ENCODE measurements around the gene JRKL.

DNA sequence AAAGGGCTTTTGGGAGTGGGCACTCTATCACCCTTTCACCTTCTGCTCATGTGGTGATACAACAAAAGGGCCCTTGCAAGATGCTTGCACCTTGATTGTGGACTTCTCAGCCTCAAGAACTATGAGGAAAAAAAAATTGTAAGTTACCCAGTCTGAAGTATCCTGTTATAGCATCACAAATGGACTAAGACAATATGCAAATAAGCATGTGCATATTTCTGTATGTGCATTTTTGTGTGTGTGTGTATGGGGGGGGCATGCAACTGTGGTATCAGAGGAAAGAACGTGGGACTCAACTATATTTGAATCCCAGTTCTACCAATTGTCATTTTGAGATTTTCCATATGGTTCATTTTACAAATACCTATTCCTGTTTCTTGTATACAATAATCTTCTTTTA lies 10.9 kb downstream of the JRKL start:
- TF ChIP-seq, protein P1, sequence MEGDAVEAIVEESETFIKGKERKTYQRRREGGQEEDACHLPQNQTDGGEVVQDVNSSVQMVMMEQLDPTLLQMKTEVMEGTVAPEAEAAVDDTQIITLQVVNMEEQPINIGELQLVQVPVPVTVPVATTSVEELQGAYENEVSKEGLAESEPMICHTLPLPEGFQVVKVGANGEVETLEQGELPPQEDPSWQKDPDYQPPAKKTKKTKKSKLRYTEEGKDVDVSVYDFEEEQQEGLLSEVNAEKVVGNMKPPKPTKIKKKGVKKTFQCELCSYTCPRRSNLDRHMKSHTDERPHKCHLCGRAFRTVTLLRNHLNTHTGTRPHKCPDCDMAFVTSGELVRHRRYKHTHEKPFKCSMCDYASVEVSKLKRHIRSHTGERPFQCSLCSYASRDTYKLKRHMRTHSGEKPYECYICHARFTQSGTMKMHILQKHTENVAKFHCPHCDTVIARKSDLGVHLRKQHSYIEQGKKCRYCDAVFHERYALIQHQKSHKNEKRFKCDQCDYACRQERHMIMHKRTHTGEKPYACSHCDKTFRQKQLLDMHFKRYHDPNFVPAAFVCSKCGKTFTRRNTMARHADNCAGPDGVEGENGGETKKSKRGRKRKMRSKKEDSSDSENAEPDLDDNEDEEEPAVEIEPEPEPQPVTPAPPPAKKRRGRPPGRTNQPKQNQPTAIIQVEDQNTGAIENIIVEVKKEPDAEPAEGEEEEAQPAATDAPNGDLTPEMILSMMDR (IDR thresholded peaks at IDR 0.05 in 2 of 3, conservative IDR thresholded peaks at IDR 0.05 in 1 of 3; ENCODE audit: borderline replicate concordance in 1 of 3, insufficient read depth in 1 of 3, low read depth in 2 of 3, low read length in 2 of 3): no peak
- no peak for TF ChIP-seq EZH2phosphoT487 (IDR thresholded peaks at IDR 0.05; ENCODE audit: borderline replicate concordance)
- no peak for TF ChIP-seq YY1 (IDR thresholded peaks at IDR 0.05; ENCODE audit: extremely low read depth, insufficient replicate concordance, low read depth, low read length)
- TF ChIP-seq POLR2A (IDR thresholded peaks at IDR 0.05; ENCODE audit: borderline replicate concordance, extremely low read depth, insufficient read depth, insufficient read length): no peak
- TF ChIP-seq TCF7L2 (IDR thresholded peaks at IDR 0.05; ENCODE audit: borderline replicate concordance, extremely low read depth, insufficient read depth, insufficient read length): no peak
- TF ChIP-seq CEBPB (IDR thresholded peaks at IDR 0.05; ENCODE audit: low read depth): no peak
- no peak for TF ChIP-seq ZBTB33 (IDR thresholded peaks at IDR 0.05; ENCODE audit: extremely low read depth, insufficient replicate concordance, low read length)
- TF ChIP-seq EZH2 (IDR thresholded peaks at IDR 0.05): no peak
- TF ChIP-seq CBX3 (IDR thresholded peaks at IDR 0.05; ENCODE audit: low read depth): no peak
